Adrenal gland (tissue), 12 donors: Measurements from ENCODE around the gene AOPEP. TPM values are rescaled to one million over a fixed set of nuclear protein-coding genes. Genes with fewer than 3 reads are reported as not detected.

Experiments
- DNase-seq, 7 donors: peaks; one replicate each; pipeline ENCODE4 v3.0.0-alpha.2; 2019 to 2020
- H3K27ac ChIP-seq, 5 donors: fragments of 200-600 bp; sonication (generic) in 4 of 5; 1 replicate in 3 of 5; 2 replicates in 2 of 5; pipeline versions ENCODE4 v1.5.1 to v1.8.0; 2016 to 2020; ENCODE audit warnings: mild to moderate bottlenecking in 1 of 5
- H3K27me3 ChIP-seq: fragments of 200-600 bp; 2 replicates; pipeline ENCODE4 v1.8.0; 2021
- H3K36me3 ChIP-seq, 2 donors: fragments of 200-600 bp; replicated peaks in 1 of 2; 1 replicate in 1 of 2; 2 replicates in 1 of 2; pipeline versions ENCODE4 v1.5.1 to v1.8.0; 2018 to 2022
- H3K4me1 ChIP-seq, 2 donors: fragments of 200-600 bp; replicated peaks in 1 of 2; 1 replicate in 1 of 2; 2 replicates in 1 of 2; pipeline versions ENCODE4 v1.5.1 to v1.8.0; 2018 to 2021
- H3K4me3 ChIP-seq, 4 donors: fragments of 200-600 bp; sonication (generic) in 3 of 4; one replicate each; pipeline ENCODE4 v1.5.1; 2016 to 2018
- H3K9me3 ChIP-seq, 3 donors: fragments of 200-600 bp; sonication (generic) in 1 of 3; replicated peaks in 1 of 3; 1 replicate in 2 of 3; 2 replicates in 1 of 3; pipeline versions ENCODE4 v1.5.1 to v1.8.0; 2016 to 2021
- CTCF ChIP-seq, 6 experiments: fragments of 450-650 bp in 4 of 6; fragments of 200-600 bp in 2 of 6; sonication (generic) in 1 of 6; IDR thresholded peaks; 1 replicate in 5 of 6; 2 replicates in 1 of 6; pipeline versions ENCODE4 v1.5.1 to v1.8.0; 2016 to 2021; ENCODE audit warnings: antibody characterized with exemption in 6 of 6, mild to moderate bottlenecking in 2 of 6, moderate library complexity in 1 of 6
- POLR2A ChIP-seq, 2 donors: fragments of 450-650 bp; IDR thresholded peaks; one replicate each; pipeline ENCODE4 v1.6.1; 2017; ENCODE audit warnings: antibody characterized with exemption in 2 of 2, mild to moderate bottlenecking in 2 of 2, moderate library complexity in 1 of 2
- WGBS, 4 donors: extraction: QIAGEN DNeasy Blood & Tissue Kit in 2 of 4; methylation state at CpG; one replicate each; pipeline versions ENCODE4 v1.1.5 to v1.1.7; 2013 to 2017; 5-methylcytosine and 5-hydroxymethylcytosine counted together
- intact Hi-C, 2 donors: fragments of 100-400 bp; cut with DNase I; formaldehyde crosslinking; loops; one replicate each; pipeline versions ENCODE4 v1.14.1 to v1.15.0; 2022 to 2023
- polyA plus RNA-seq, 3 donors: library from polyadenylated mRNA; stranded (reverse); fragments of 200-250 nt in 2 of 3; fragments of 350-450 nt in 1 of 3; fragmentation: Illumina TruSeq in 1 of 3; extraction: RNeasy Lipid Tissue Mini Kit (QIAGEN cat#74804) in 1 of 3; gene quantifications; one replicate each; pipeline ENCODE4 v1.2.3, GENCODE V29; 2013 to 2014
- total RNA-seq, 9 donors: library from RNA; depleted of rRNA in 4 of 9; stranded (reverse); fragments of >200 nt in 4 of 9; fragments of 120-200 nt in 1 of 9; fragmentation: NEBNext Ultra II Directional in 1 of 9; extraction: Animal tissue kit (Norgen Biotek cat#: 25700) in 1 of 9; gene quantifications; one replicate each; pipeline versions ENCODE4 v1.1.0 to v1.2.4, GENCODE V29; 2013 to 2023
- donor health status: healthy with polysubstance abuse.
- donor health status: Bipolar disorder and iron deficiency.
- donor health status: DM: yes; HTN: yes; CAD: no.
- donor health status: DM: no; HTN: no; CAD: no.
- donor health status: DM: no; HTN: no; CAD: no.
- donor health status: DM: yes; HTN: yes; CAD: no.

AOPEP gene
- total and polyA plus RNA-seq, 12 donors = 31.0 to 99.6 (median 71.0) TPM

- WGBS, 4 donors = 65 to 72% (median 67%) methylated on average over 3 of the region's 3 CpGs
- no peaks in the 10 kb centered on the region for H3K36me3 ChIP-seq
- H3K27me3 ChIP-seq = no peaks in the 10 kb centered on the region
- DNase-seq = no peak
- no peak overlapping the region for H3K4me3 ChIP-seq
- H3K9me3 ChIP-seq = no peaks in the 10 kb centered on the region
- no peak overlapping the region for H3K27ac ChIP-seq
- TF ChIP-seq POLR2A (IDR thresholded peaks at IDR 0.05) (no peak), CTCF (IDR thresholded peaks at IDR 0.05) (no peak)
- H3K4me1 ChIP-seq = peaks cover 0 to 5% of the 10 kb centered on the region in 2 donors
- intact Hi-C loops = no loop called here
Observed at GRCh38 chr9:94741866-94742265, 15.4 kb downstream of the AOPEP start.

GRCh38 chr9:94743035-94743954, 16.8 kb downstream of the AOPEP start:
- intact Hi-C loops = no loop called here
- Histone ChIP-seq H3K4me1 (peaks cover 0 to 5% of the 10 kb centered on the region in 2 donors), H3K36me3 (no peaks in the 10 kb centered on the region), H3K27ac (no peak overlapping the region), H3K27me3 (no peaks in the 10 kb centered on the region), H3K9me3 (no peaks in the 10 kb centered on the region), H3K4me3 (no peak overlapping the region)
- WGBS, 4 donors = 73 to 85% (median 78%) methylated on average over 6 of the region's 6 CpGs
- TF ChIP-seq CTCF (IDR thresholded peaks at IDR 0.05) = no peak
- TF ChIP-seq POLR2A (IDR thresholded peaks at IDR 0.05) = no peak
- no peak for DNase-seq

GRCh38 chr9:94745806-94746540, 19.5 kb downstream of the AOPEP start:
- no peak overlapping the region for H3K4me3 ChIP-seq
- no peak overlapping the region for H3K27ac ChIP-seq
- intact Hi-C loops = no loop called here
- TF ChIP-seq POLR2A (IDR thresholded peaks at IDR 0.05) = no peak
- no peak for TF ChIP-seq CTCF (IDR thresholded peaks at IDR 0.05)
- no peaks in the 10 kb centered on the region for H3K36me3 ChIP-seq
- 85 to 99% (median 88%) methylated on average over 8 of the region's 8 CpGs for WGBS, 4 donors
- peaks cover 0 to 15% (median 7%) of the 10 kb centered on the region in 3 donors for H3K9me3 ChIP-seq
- H3K27me3 ChIP-seq = no peaks in the 10 kb centered on the region
- DNase-seq = no peak
- H3K4me1 ChIP-seq = no peaks in the 10 kb centered on the region
